Astrocyte (in vitro differentiated cells and primary cell): ENCODE data around the gene KHDC3L. TPM values are rescaled to one million over a fixed set of nuclear protein-coding genes. Genes with fewer than 3 reads are reported as not detected.

ENCODE experiments used
- DNase-seq: peaks from one replicate; pipeline ENCODE4 v3.0.0-alpha.2; 2010; ENCODE audit warnings: low read depth
- FAIRE-seq: peaks from 2 replicates; lab custom pipeline; 2011; peaks lifted over from hg19 to GRCh38; lab: Jason Lieb, UNC
- H2AFZ ChIP-seq: 2 replicates; pipeline ENCODE4 v1.6.0; 2012; ENCODE audit warnings: low read depth, low read length, inconsistent platforms
- H3K27ac ChIP-seq: 2 replicates; pipeline ENCODE4 v1.5.1; 2011; ENCODE audit warnings: low read depth, low read length, inconsistent platforms
- H3K27me3 ChIP-seq: 2 replicates; pipeline ENCODE4 v1.6.0; 2011; ENCODE audit warnings: low read length, inconsistent platforms; ENCODE audit not compliant: insufficient read depth
- H3K36me3 ChIP-seq: 2 replicates; pipeline ENCODE4 v1.5.1; 2011; ENCODE audit warnings: low read length, inconsistent platforms; ENCODE audit not compliant: insufficient read depth
- H3K4me1 ChIP-seq: 2 replicates; pipeline ENCODE4 v1.5.1; 2011; ENCODE audit warnings: low read length, inconsistent platforms; ENCODE audit not compliant: insufficient read depth
- H3K4me2 ChIP-seq: 2 replicates; pipeline ENCODE4 v1.6.0; 2012; ENCODE audit warnings: low read length, inconsistent platforms
- H3K4me3 ChIP-seq: 2 replicates; pipeline ENCODE4 v1.5.1; 2011; ENCODE audit warnings: low read depth, mild to moderate bottlenecking, low read length, inconsistent platforms; ENCODE audit not compliant: insufficient read depth
- H3K79me2 ChIP-seq: 2 replicates; pipeline ENCODE4 v1.6.0; 2012; ENCODE audit warnings: mild to moderate bottlenecking, low read length, inconsistent platforms; ENCODE audit not compliant: insufficient read depth
- H3K9ac ChIP-seq: 2 replicates; pipeline ENCODE4 v1.6.0; 2012; ENCODE audit warnings: mild to moderate bottlenecking, low read length, inconsistent platforms
- H3K9me3 ChIP-seq: 2 replicates; pipeline ENCODE4 v1.5.1; 2012; ENCODE audit warnings: low read depth, mild to moderate bottlenecking, low read length, inconsistent platforms; ENCODE audit not compliant: insufficient read depth
- H4K20me1 ChIP-seq: 2 replicates; pipeline ENCODE4 v1.6.0; 2012; ENCODE audit warnings: low read length, inconsistent platforms; ENCODE audit not compliant: insufficient read depth
- H3K27ac Mint-ChIP-seq: one replicate; pipeline ENCODE4 v1.8.0; 2021; ENCODE audit warnings: mild to moderate bottlenecking, mixed read lengths; ENCODE audit not compliant: unreplicated experiment
- H3K27me3 Mint-ChIP-seq: one replicate; pipeline ENCODE4 v1.8.0; 2021; ENCODE audit warnings: low read depth, mixed read lengths; ENCODE audit not compliant: unreplicated experiment
- H3K36me3 Mint-ChIP-seq: one replicate; pipeline ENCODE4 v1.8.0; 2021; ENCODE audit warnings: low read depth, mixed read lengths; ENCODE audit not compliant: unreplicated experiment
- H3K4me1 Mint-ChIP-seq: one replicate; pipeline ENCODE4 v1.8.0; 2021; ENCODE audit warnings: low read depth, mixed read lengths; ENCODE audit not compliant: unreplicated experiment
- H3K4me3 Mint-ChIP-seq: one replicate; pipeline ENCODE4 v1.8.0; 2021; ENCODE audit warnings: mild to moderate bottlenecking, moderate library complexity, mixed read lengths; ENCODE audit not compliant: unreplicated experiment
- H3K9me3 Mint-ChIP-seq: one replicate; pipeline ENCODE4 v1.8.0; 2021; ENCODE audit warnings: mild to moderate bottlenecking, mixed read lengths; ENCODE audit not compliant: unreplicated experiment
- EZH2 ChIP-seq: IDR thresholded peaks from 2 replicates; pipeline ENCODE4 v1.6.1; 2012; ENCODE audit warnings: mild to moderate bottlenecking, low read length, inconsistent platforms; ENCODE audit not compliant: insufficient read depth
- total RNA-seq: library from RNA; stranded (reverse); gene quantifications from 2 replicates; pipeline ENCODE4 v1.2.1, GENCODE V29; 2021
- TF ChIP-seq, protein P1 (sequence below): IDR thresholded peaks from 2 replicates; pipeline ENCODE4 v1.5.1; 2011; ENCODE audit warnings: low read depth, mild to moderate bottlenecking, inconsistent platforms, low read length, moderate library complexity; ENCODE audit not compliant: insufficient read depth

Gene KHDC3L
- total RNA-seq, 1 donor from 2014 or later, result not detected

- no peak overlapping the region for H3K4me2 ChIP-seq
- no peaks in the 10 kb centered on the region for H3K9me3 Mint-ChIP-seq
- no peaks in the 10 kb centered on the region for H3K36me3 ChIP-seq
- H3K27me3 Mint-ChIP-seq, result no peaks in the 10 kb centered on the region
- no peak for DNase-seq
- TF ChIP-seq EZH2, result no peak
- TF ChIP-seq, protein P1, sequence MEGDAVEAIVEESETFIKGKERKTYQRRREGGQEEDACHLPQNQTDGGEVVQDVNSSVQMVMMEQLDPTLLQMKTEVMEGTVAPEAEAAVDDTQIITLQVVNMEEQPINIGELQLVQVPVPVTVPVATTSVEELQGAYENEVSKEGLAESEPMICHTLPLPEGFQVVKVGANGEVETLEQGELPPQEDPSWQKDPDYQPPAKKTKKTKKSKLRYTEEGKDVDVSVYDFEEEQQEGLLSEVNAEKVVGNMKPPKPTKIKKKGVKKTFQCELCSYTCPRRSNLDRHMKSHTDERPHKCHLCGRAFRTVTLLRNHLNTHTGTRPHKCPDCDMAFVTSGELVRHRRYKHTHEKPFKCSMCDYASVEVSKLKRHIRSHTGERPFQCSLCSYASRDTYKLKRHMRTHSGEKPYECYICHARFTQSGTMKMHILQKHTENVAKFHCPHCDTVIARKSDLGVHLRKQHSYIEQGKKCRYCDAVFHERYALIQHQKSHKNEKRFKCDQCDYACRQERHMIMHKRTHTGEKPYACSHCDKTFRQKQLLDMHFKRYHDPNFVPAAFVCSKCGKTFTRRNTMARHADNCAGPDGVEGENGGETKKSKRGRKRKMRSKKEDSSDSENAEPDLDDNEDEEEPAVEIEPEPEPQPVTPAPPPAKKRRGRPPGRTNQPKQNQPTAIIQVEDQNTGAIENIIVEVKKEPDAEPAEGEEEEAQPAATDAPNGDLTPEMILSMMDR, result no peak
- H3K4me3 Mint-ChIP-seq, result no peak overlapping the region
- H4K20me1 ChIP-seq, result no peaks in the 10 kb centered on the region
- H3K4me1 ChIP-seq, result no peaks in the 10 kb centered on the region
- no peak for FAIRE-seq
- H3K27ac ChIP-seq, result no peak overlapping the region
- H3K4me1 Mint-ChIP-seq, result no peaks in the 10 kb centered on the region
- no peaks in the 10 kb centered on the region for H3K36me3 Mint-ChIP-seq
- no peaks in the 10 kb centered on the region for H3K9me3 ChIP-seq
- H3K27ac Mint-ChIP-seq, result no peak overlapping the region
- no peak overlapping the region for H2AFZ ChIP-seq
- H3K27me3 ChIP-seq, result no peaks in the 10 kb centered on the region
- H3K4me3 ChIP-seq, result no peak overlapping the region
- H3K9ac ChIP-seq, result no peak overlapping the region
- H3K79me2 ChIP-seq, result no peaks in the 10 kb centered on the region
Measured at GRCh38 chr6:73382462-73383113, 20.1 kb downstream of the KHDC3L start.

- Histone ChIP-seq H3K9ac (peak overlapping the region; percentile 76), H2AFZ (peak overlapping the region; percentile 90), H3K9me3 (no peaks in the 10 kb centered on the region), H3K27ac (no peak overlapping the region), H3K27me3 (no peaks in the 10 kb centered on the region), H3K4me1 (no peaks in the 10 kb centered on the region), H3K36me3 (no peaks in the 10 kb centered on the region), H3K79me2 (no peaks in the 10 kb centered on the region), H3K4me3 (peak overlapping the region; percentile 64), H3K4me2 (peak overlapping the region; percentile 91), H4K20me1 (no peaks in the 10 kb centered on the region)
- H3K4me3 Mint-ChIP-seq, result peak overlapping the region; percentile 83
- no peak overlapping the region for H3K27ac Mint-ChIP-seq
- H3K9me3 Mint-ChIP-seq, result no peaks in the 10 kb centered on the region
- no peak for TF ChIP-seq EZH2
- TF ChIP-seq, protein P1, result no peak
- FAIRE-seq, result no peak
- H3K36me3 Mint-ChIP-seq, result no peaks in the 10 kb centered on the region
- H3K4me1 Mint-ChIP-seq, result no peaks in the 10 kb centered on the region
- no peaks in the 10 kb centered on the region for H3K27me3 Mint-ChIP-seq
- no peak for DNase-seq
Measured at GRCh38 chr6:73388433-73388799, 26.0 kb downstream of the KHDC3L start.

DNA sequence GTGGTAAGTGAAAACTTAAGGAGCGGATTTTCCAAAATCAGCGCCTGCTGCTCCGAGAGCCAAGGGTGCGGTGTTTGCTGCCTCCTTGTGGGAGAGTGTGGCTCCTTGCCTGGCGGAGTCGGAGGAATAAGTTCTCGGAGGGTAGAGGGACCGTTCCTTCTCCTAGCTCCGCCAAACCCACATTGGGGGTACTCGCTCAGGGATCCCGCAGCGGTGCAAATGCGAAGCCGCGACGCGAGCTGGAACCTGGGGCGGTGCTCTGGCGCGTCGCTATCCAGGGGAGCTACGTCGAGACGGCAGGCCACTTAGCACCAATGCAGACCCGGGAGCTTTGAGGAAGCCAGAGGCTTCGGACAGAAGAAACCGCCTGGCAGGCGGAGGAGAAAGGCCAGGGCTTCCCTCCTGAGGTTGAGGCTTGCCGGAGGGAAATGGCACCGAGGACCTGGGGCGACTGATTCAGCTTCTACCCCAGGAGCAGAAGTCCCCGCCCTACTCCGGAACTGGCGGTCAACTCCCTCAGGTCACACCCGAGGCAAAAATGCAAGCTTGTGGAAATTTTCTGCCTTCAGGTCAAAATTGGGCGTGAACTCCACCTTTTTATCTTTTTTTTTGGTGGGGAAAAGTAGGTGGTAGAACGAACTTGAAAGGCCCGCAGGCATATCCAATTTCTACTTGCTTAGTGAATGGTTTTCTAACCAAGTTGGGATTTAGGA, 26.5 kb downstream of the KHDC3L start:
- H3K36me3 Mint-ChIP-seq, result no peaks in the 10 kb centered on the region
- H2AFZ ChIP-seq, result peak overlapping the region; percentile 90
- peak overlapping the region; percentile 20 for H3K27ac ChIP-seq
- H3K4me3 ChIP-seq, result peak overlapping the region; percentile 64
- H3K9me3 Mint-ChIP-seq, result no peaks in the 10 kb centered on the region
- H3K4me1 Mint-ChIP-seq, result no peaks in the 10 kb centered on the region
- DNase-seq (peak; percentile 41), FAIRE-seq (no peak)
- H3K27me3 ChIP-seq, result no peaks in the 10 kb centered on the region
- no peaks in the 10 kb centered on the region for H3K9me3 ChIP-seq
- no peaks in the 10 kb centered on the region for H3K27me3 Mint-ChIP-seq
- peak overlapping the region; percentile 91 for H3K4me2 ChIP-seq
- no peak for TF ChIP-seq EZH2
- TF ChIP-seq, protein P1, result peak; percentile 58
- no peaks in the 10 kb centered on the region for H4K20me1 ChIP-seq
- H3K79me2 ChIP-seq, result no peaks in the 10 kb centered on the region
- H3K4me1 ChIP-seq, result no peaks in the 10 kb centered on the region
- peak overlapping the region; percentile 76 for H3K9ac ChIP-seq
- H3K36me3 ChIP-seq, result no peaks in the 10 kb centered on the region
- peak overlapping the region; percentile 83 for H3K4me3 Mint-ChIP-seq
- H3K27ac Mint-ChIP-seq, result no peak overlapping the region
